Stomach (tissue), 9 donors: ENCODE results near the gene SPATA6L. TPM values are rescaled to one million over a fixed set of nuclear protein-coding genes. Genes with fewer than 3 reads are reported as not detected.
A peak's percentile ranks its signal among the peaks of the same experiment; 100 is the strongest.

ENCODE experiments used
- DNase-seq, 2 donors: peaks; one replicate each; pipeline versions ENCODE4 v3.0.0 to v3.0.0-alpha.2; 2013 to 2019
- H3K27ac ChIP-seq, 5 donors: fragments of 200-600 bp in 4 of 5; sonication (generic) in 4 of 5; one replicate each; pipeline ENCODE4 v1.5.1; 2013 to 2019; ENCODE audit warnings: mild to moderate bottlenecking in 1 of 5, moderate library complexity in 1 of 5
- H3K27me3 ChIP-seq, 3 donors: fragments of 200-600 bp; sonication (generic); one replicate each; pipeline ENCODE4 v1.5.1; 2017 to 2019; ENCODE audit warnings: mixed run types in 1 of 3
- H3K36me3 ChIP-seq, 4 donors: fragments of 200-600 bp; sonication (generic); 1 replicate in 3 of 4; 2 replicates in 1 of 4; pipeline ENCODE4 v1.5.1; 2016 to 2019
- H3K4me1 ChIP-seq, 4 donors: fragments of 200-600 bp; sonication (generic); one replicate each; pipeline ENCODE4 v1.5.1; 2016 to 2019
- H3K4me3 ChIP-seq, 4 donors: fragments of 200-600 bp; sonication (generic) in 3 of 4; one replicate each; pipeline ENCODE4 v1.5.1; 2016 to 2019; ENCODE audit warnings: mild to moderate bottlenecking in 1 of 4
- H3K9me3 ChIP-seq, 4 donors: fragments of 200-600 bp; sonication (generic); one replicate each; pipeline ENCODE4 v1.5.1; 2016 to 2019
- EP300 ChIP-seq: sonication (generic); formaldehyde crosslinking; IDR thresholded peaks from one replicate; pipeline ENCODE4 v1.6.1; 2017; ENCODE audit warnings: antibody characterized with exemption
- POLR2A ChIP-seq, 4 donors: fragments of 450-650 bp; IDR thresholded peaks; one replicate each; pipeline ENCODE4 v1.6.1; 2016; ENCODE audit warnings: antibody characterized with exemption in 4 of 4, control low read depth in 2 of 4, mild to moderate bottlenecking in 1 of 4, moderate library complexity in 1 of 4
- POLR2AphosphoS5 ChIP-seq, 3 donors: sonication (generic); formaldehyde crosslinking; IDR thresholded peaks; one replicate each; pipeline ENCODE4 v1.6.1; 2016; ENCODE audit warnings: antibody characterized with exemption in 3 of 3
- WGBS, 5 donors: extraction: QIAGEN DNeasy Blood & Tissue Kit in 3 of 5; methylation state at CpG; one replicate each; pipeline versions ENCODE4 v1.1.5 to v1.1.7; 2013 to 2018; 5-methylcytosine and 5-hydroxymethylcytosine counted together
- intact Hi-C: fragments of 100-400 bp; cut with DNase I; formaldehyde crosslinking; loops from one replicate; pipeline ENCODE4 v1.15.1; 2023; ENCODE audit warnings: low total_unique reads
- polyA plus RNA-seq, 3 donors: library from polyadenylated mRNA; stranded (reverse); fragments of 200-250 nt; gene quantifications; one replicate each; pipeline ENCODE4 v1.2.3, GENCODE V29; 2013
- total RNA-seq, 5 donors: library from RNA; depleted of rRNA; stranded (reverse); fragments of >200 nt; gene quantifications; one replicate each; pipeline versions ENCODE4 v1.1.0 to v1.2.3, GENCODE V29; 2014 to 2016
- TF ChIP-seq, protein P1 (sequence below), 7 experiments: fragments of 450-650 bp in 4 of 7; fragments of 200-600 bp in 3 of 7; sonication (generic) in 3 of 7; IDR thresholded peaks; one replicate each; pipeline ENCODE4 v1.5.1; 2016 to 2019; ENCODE audit warnings: antibody characterized with exemption in 7 of 7, control low read depth in 2 of 7, mild to moderate bottlenecking in 1 of 7
- donor health status: healthy with polysubstance abuse.
- donor health status: Bipolar disorder and iron deficiency.
- donor health status: healthy.

Gene SPATA6L
- total and polyA plus RNA-seq, 8 donors, result 2.3 to 32.7 (median 5.4) TPM

DNA sequence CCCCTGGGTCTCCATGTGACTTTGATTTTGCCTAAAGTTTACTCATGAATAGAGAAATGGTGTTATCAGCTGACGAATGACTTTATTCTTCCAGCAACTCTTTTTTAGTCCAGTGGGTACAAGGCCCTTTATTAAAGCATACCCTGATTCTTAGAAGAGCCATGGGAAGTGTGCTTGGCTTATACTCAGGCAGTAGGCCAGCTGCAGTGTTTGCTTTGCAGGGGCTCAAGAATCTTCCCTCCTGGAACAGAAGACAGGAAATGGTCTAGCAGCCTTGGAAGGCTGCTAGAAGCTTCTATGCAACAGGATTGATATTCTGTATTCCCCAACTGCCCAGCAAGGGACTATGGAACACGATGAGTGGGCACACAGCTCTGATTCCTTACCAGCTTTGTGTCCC is 77.6 kb downstream of the SPATA6L start:
- H3K27ac ChIP-seq, result no peak overlapping the region
- 55 to 79% (median 62%) methylated on average over 2 of the region's 2 CpGs for WGBS, 5 donors

DNA sequence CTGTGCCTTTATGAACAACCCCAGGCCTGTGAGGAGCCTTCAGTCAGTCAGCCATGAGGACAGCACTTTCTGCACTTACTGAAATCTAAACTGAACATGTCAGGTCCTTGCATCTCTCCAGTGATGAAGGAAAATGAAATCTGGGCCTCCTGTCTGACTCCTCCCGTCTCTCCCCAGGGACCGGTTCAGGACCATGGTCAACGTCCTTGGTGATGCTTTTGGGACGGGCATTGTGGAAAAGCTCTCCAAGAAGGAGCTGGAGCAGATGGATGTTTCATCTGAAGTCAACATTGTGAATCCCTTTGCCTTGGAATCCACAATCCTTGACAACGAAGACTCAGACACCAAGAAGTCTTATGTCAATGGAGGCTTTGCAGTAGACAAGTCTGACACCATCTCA is 81.1 kb downstream of the SPATA6L start:
- 84 to 94% (median 91%) methylated on average over 5 of the region's 5 CpGs for WGBS, 5 donors
- TF ChIP-seq POLR2AphosphoS5 (IDR thresholded peaks at IDR 0.05) (no peak), POLR2A (IDR thresholded peaks at IDR 0.05) (no peak)
- TF ChIP-seq, protein P1, sequence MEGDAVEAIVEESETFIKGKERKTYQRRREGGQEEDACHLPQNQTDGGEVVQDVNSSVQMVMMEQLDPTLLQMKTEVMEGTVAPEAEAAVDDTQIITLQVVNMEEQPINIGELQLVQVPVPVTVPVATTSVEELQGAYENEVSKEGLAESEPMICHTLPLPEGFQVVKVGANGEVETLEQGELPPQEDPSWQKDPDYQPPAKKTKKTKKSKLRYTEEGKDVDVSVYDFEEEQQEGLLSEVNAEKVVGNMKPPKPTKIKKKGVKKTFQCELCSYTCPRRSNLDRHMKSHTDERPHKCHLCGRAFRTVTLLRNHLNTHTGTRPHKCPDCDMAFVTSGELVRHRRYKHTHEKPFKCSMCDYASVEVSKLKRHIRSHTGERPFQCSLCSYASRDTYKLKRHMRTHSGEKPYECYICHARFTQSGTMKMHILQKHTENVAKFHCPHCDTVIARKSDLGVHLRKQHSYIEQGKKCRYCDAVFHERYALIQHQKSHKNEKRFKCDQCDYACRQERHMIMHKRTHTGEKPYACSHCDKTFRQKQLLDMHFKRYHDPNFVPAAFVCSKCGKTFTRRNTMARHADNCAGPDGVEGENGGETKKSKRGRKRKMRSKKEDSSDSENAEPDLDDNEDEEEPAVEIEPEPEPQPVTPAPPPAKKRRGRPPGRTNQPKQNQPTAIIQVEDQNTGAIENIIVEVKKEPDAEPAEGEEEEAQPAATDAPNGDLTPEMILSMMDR (IDR thresholded peaks at IDR 0.05), result no peak
- Histone ChIP-seq H3K9me3 (no peaks in the 10 kb centered on the region), H3K27me3 (no peaks in the 10 kb centered on the region), H3K36me3 (peaks cover 0 to 23% (median 17%) of the 10 kb centered on the region in 4 donors), H3K4me1 (peaks cover 0 to 5% (median 0%) of the 10 kb centered on the region in 4 donors), H3K27ac (no peak overlapping the region), H3K4me3 (no peak overlapping the region)
- intact Hi-C loops, result no loop called here
- DNase-seq, result no peak

More for the DNA sequence above, 77.6 kb downstream of the SPATA6L start:
- peaks cover 0 to 16% (median 8%) of the 10 kb centered on the region in 4 donors for H3K36me3 ChIP-seq
- no peaks in the 10 kb centered on the region for H3K27me3 ChIP-seq
- DNase-seq, result peak in 1 of 2 donors; percentile 15
- peaks cover 5 to 22% (median 11%) of the 10 kb centered on the region in 4 donors for H3K4me1 ChIP-seq
- no peak overlapping the region for H3K4me3 ChIP-seq
- no peaks in the 10 kb centered on the region for H3K9me3 ChIP-seq
- intact Hi-C loops, result no loop called here
- TF ChIP-seq, protein P1 (IDR thresholded peaks at IDR 0.05), result no peak
- no peak for TF ChIP-seq EP300
- no peak for TF ChIP-seq POLR2A (IDR thresholded peaks at IDR 0.05)
- TF ChIP-seq POLR2AphosphoS5 (IDR thresholded peaks at IDR 0.05), result no peak

DNA sequence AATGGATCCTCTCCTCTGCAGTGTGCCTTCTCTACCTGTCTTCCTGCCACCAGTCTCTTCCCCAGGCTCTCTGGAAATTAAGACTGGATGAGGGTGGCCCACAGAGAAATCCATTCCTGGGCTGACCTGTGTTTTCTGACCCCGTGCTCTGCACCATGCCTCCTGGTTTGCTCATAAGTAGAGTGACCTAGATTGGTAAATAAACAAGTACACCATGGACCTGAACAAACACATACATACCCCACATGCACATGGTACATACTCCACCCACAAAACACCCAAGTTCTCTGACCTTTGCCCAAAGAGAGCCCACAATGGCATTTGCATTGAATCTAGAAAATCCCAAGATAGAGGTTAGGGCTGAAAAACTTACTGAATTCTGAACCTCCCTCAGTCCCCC is 81.6 kb downstream of the SPATA6L start:
- 84 to 96% (median 88%) methylated on average over 1 of the region's 1 CpG for WGBS, 5 donors
- H3K9me3 ChIP-seq, result no peaks in the 10 kb centered on the region
- intact Hi-C loops, result no loop called here
- H3K27me3 ChIP-seq, result no peaks in the 10 kb centered on the region
- H3K4me3 ChIP-seq, result no peak overlapping the region
- peaks cover 0 to 23% (median 17%) of the 10 kb centered on the region in 4 donors for H3K36me3 ChIP-seq
- DNase-seq, result no peak
- TF ChIP-seq EP300, result no peak
- H3K4me1 ChIP-seq, result peaks cover 0 to 4% (median 0%) of the 10 kb centered on the region in 4 donors
- no peak overlapping the region for H3K27ac ChIP-seq

DNA sequence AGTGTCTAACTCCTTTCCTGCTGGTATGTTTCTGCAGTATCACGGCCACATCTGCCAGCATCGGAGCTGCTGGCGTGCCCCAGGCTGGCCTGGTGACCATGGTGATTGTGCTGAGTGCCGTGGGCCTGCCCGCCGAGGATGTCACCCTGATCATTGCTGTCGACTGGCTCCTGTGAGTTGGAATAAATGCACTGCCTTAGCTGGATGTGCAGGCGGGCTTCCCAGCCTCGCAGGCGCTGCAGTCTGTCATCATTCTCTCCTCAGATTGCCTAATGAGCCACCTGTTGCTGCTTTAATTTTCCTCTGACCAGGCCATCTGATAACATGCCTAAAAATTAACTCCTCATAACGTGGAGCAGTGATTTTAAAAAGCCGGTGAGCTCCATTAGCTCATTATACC is 83.3 kb downstream of the SPATA6L start:
- no peak overlapping the region for H3K27ac ChIP-seq
- no peaks in the 10 kb centered on the region for H3K9me3 ChIP-seq
- H3K4me3 ChIP-seq, result no peak overlapping the region
- TF ChIP-seq EP300 (no peak), POLR2A (IDR thresholded peaks at IDR 0.05) (no peak), POLR2AphosphoS5 (IDR thresholded peaks at IDR 0.05) (no peak)
- TF ChIP-seq, protein P1 (IDR thresholded peaks at IDR 0.05), result no peak
- WGBS, 5 donors, result 91 to 94% (median 93%) methylated on average over 9 to 12 of the region's 12 CpGs
- intact Hi-C loops, result no loop called here
- H3K36me3 ChIP-seq, result peaks cover 0 to 23% (median 17%) of the 10 kb centered on the region in 4 donors
- peak in 1 of 2 donors; percentile 36 for DNase-seq
- H3K27me3 ChIP-seq, result no peaks in the 10 kb centered on the region
- H3K4me1 ChIP-seq, result no peaks in the 10 kb centered on the region

DNA sequence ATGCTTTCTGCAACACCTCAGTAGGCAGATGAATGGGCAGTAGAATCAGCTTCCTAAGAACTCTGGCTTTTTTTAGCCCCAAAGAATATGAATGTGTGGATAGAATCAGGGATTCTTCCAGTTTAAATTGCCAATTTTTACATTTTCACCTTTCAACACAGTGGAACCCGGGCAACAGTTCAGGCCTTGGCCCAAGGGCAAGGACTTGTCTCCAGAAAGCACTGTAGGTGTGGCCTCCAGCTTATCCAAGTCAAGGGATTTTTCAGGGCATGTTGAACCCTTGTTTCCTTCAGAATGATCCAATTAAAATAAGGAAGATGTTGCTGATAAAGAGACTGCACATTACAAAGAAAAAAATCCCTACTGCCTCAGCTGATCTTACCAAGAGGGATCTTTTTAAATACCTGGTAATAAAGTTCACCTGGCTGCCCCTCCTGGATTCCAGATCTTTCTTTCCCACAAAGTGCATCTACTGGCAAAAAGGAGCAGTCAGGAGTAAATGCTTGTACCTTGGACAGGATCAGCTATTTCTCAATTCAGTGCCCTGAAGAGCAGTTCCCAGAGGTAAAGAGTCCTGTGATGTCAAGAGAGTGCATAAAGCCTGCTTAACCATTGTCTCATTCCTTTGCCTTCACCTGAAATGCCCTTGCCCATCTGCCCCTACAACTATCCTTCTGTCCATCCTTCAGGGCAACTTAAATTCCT is 84.3 kb downstream of the SPATA6L start:
- DNase-seq, result no peak
- Histone ChIP-seq H3K27ac (no peak overlapping the region), H3K9me3 (no peaks in the 10 kb centered on the region), H3K4me3 (no peak overlapping the region), H3K36me3 (peaks cover 0 to 29% (median 20%) of the 10 kb centered on the region in 4 donors), H3K27me3 (no peaks in the 10 kb centered on the region), H3K4me1 (no peaks in the 10 kb centered on the region)
- intact Hi-C loops, result no loop called here
- TF ChIP-seq POLR2AphosphoS5 (IDR thresholded peaks at IDR 0.05) (no peak), EP300 (no peak), POLR2A (IDR thresholded peaks at IDR 0.05) (no peak)
- TF ChIP-seq, protein P1 (IDR thresholded peaks at IDR 0.05), result no peak
- WGBS, 5 donors, result 75 to 100% (median 94%) methylated on average over 1 of the region's 1 CpG
